ENCODE measurements around the gene C6orf52.
"Not testable (repeated sequence)": the region's sequence is repeated elsewhere in the genome, so short reads cannot be mapped to it uniquely, and the experiment has no call there.

Gene C6orf52

GRCh38 chr6:10694302-10695085 lies at the start of gene C6orf52, which contains the start of gene PAK1IP1:
Gene C6orf52 (minus strand): TSS chr6:10694616. CDS start chr6:10687550, 7,066 bp downstream.
Gene PAK1IP1 (plus strand): TSS chr6:10694972. CDS start chr6:10694986, 14 bp downstream.
- in situ Hi-C loops (cut with MboI; ENCODE audit: low pct_unique_long_range_greater_than_20kb, low sequenced_read_pairs) = no loop called here
- peak; percentile 98 for DNase-seq

GRCh38 chr6:10743515-10743914 lies 49.1 kb upstream of the C6orf52 start:
- DNase-seq = no peak
- in situ Hi-C loops (cut with MboI; ENCODE audit: low pct_unique_long_range_greater_than_20kb, low sequenced_read_pairs) = no loop called here

- in situ Hi-C loops (cut with MboI; ENCODE audit: low pct_unique_long_range_greater_than_20kb, low sequenced_read_pairs) = no loop called here
- DNase-seq = no peak
Observed at GRCh38 chr6:10742251-10742650, 47.8 kb upstream of the C6orf52 start.

GRCh38 chr6:10741643-10742042 lies 47.2 kb upstream of the C6orf52 start:
- DNase-seq; in situ Hi-C loops (cut with MboI; ENCODE audit: low pct_unique_long_range_greater_than_20kb, low sequenced_read_pairs): not testable (repeated sequence)

- in situ Hi-C loops (cut with MboI; ENCODE audit: low pct_unique_long_range_greater_than_20kb, low sequenced_read_pairs) = no loop called here
- DNase-seq = no peak
Observed at GRCh38 chr6:10740061-10740460, 45.6 kb upstream of the C6orf52 start.

GRCh38 chr6:10736731-10737130 lies 42.3 kb upstream of the C6orf52 start:
- DNase-seq = no peak
- in situ Hi-C loops (cut with MboI; ENCODE audit: low pct_unique_long_range_greater_than_20kb, low sequenced_read_pairs) = no loop called here

- no peak for DNase-seq
- in situ Hi-C loops (cut with MboI; ENCODE audit: low pct_unique_long_range_greater_than_20kb, low sequenced_read_pairs) = no loop called here
Observed at GRCh38 chr6:10733863-10734262, 39.4 kb upstream of the C6orf52 start.

- in situ Hi-C loops (cut with MboI; ENCODE audit: low pct_unique_long_range_greater_than_20kb, low sequenced_read_pairs) = no loop called here
- DNase-seq = peak; percentile 92
Observed at GRCh38 chr6:10733151-10733715, 38.8 kb upstream of the C6orf52 start.

GRCh38 chr6:10730254-10730653 lies 35.8 kb upstream of the C6orf52 start:
- in situ Hi-C loops (cut with MboI; ENCODE audit: low pct_unique_long_range_greater_than_20kb, low sequenced_read_pairs) = no loop called here
- DNase-seq = peak; percentile 87

- in situ Hi-C loops (cut with MboI; ENCODE audit: low pct_unique_long_range_greater_than_20kb, low sequenced_read_pairs) = no loop called here
- no peak for DNase-seq
Observed at GRCh38 chr6:10725716-10726115, 31.3 kb upstream of the C6orf52 start.

GRCh38 chr6:10725044-10725443 lies 30.6 kb upstream of the C6orf52 start:
- DNase-seq = no peak
- in situ Hi-C loops (cut with MboI; ENCODE audit: low pct_unique_long_range_greater_than_20kb, low sequenced_read_pairs) = no loop called here

GRCh38 chr6:10723567-10723881 lies 29.1 kb upstream of the C6orf52 start:
- in situ Hi-C loops (cut with MboI; ENCODE audit: low pct_unique_long_range_greater_than_20kb, low sequenced_read_pairs) = no loop called here
- no peak for DNase-seq

GRCh38 chr6:10722820-10723566 lies 28.6 kb upstream of the C6orf52 start, which contains the start of gene TMEM14C:
Gene TMEM14C (plus strand): TSS chr6:10723070. CDS start chr6:10724614, 1,544 bp downstream.
- in situ Hi-C loops (cut with MboI; ENCODE audit: low pct_unique_long_range_greater_than_20kb, low sequenced_read_pairs) = no loop called here
- peak; percentile 95 for DNase-seq

- in situ Hi-C loops (cut with MboI; ENCODE audit: low pct_unique_long_range_greater_than_20kb, low sequenced_read_pairs) = no loop called here
Observed at GRCh38 chr6:10722570-10722819, 28.1 kb upstream of the C6orf52 start.

GRCh38 chr6:10721850-10722569 lies 27.6 kb upstream of the C6orf52 start:
- DNase-seq = no peak
- in situ Hi-C loops (cut with MboI; ENCODE audit: low pct_unique_long_range_greater_than_20kb, low sequenced_read_pairs) = no loop called here

More at GRCh38 chr6:10722570-10722819, 28.1 kb upstream of the C6orf52 start:
- no peak for DNase-seq

GRCh38 chr6:10720960-10721849 lies 26.8 kb upstream of the C6orf52 start:
- in situ Hi-C loops (cut with MboI; ENCODE audit: low pct_unique_long_range_greater_than_20kb, low sequenced_read_pairs) = not testable (repeated sequence)
- DNase-seq = peak; percentile 33

- peak; percentile 88 for DNase-seq
- in situ Hi-C loops (cut with MboI; ENCODE audit: low pct_unique_long_range_greater_than_20kb, low sequenced_read_pairs) = no loop called here
Observed at GRCh38 chr6:10720265-10720959, 26.0 kb upstream of the C6orf52 start.

GRCh38 chr6:10719964-10720264 lies 25.5 kb upstream of the C6orf52 start:
- in situ Hi-C loops (cut with MboI; ENCODE audit: low pct_unique_long_range_greater_than_20kb, low sequenced_read_pairs) = no loop called here
- no peak for DNase-seq

All from KBM-7 (cell line).